ENCODE measurements around the gene GPRASP1.

DNA sequence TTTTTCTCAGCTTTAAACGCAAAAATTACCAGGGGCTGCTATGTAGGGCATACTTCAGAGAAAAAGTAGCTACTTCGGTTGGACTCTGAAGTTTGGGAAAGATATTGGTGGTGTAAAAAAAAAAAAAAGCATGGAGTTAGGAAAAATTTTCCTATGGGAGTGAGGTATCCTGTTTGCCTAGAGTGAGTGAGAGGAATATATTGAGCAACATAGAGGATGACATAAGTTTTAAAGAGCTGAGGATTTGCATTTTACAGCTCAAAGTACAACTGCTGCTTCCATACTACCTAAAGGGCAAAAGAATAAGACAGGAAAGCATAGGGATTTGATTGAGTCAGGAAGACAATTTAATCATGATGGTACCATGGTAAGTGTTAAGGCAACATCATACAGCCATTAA is 7.3 kb downstream of the GPRASP1 start:
- TF ChIP-seq CTCF (IDR thresholded peaks at IDR 0.05; ENCODE audit: borderline replicate concordance, extremely low read depth, low read length, poor library complexity, severe bottlenecking), result no peak
- TF ChIP-seq EZH2 (IDR thresholded peaks at IDR 0.05; ENCODE audit: borderline replicate concordance, low read depth, low read length, severe bottlenecking), result no peak
